ENCODE results near the gene TRAPPC6A. TPM values are rescaled to one million over a fixed set of nuclear protein-coding genes. Genes with fewer than 3 reads are reported as not detected.

TRAPPC6A gene
- total RNA-seq, 1 donor from 2014 or later = 33.8 TPM

DNA sequence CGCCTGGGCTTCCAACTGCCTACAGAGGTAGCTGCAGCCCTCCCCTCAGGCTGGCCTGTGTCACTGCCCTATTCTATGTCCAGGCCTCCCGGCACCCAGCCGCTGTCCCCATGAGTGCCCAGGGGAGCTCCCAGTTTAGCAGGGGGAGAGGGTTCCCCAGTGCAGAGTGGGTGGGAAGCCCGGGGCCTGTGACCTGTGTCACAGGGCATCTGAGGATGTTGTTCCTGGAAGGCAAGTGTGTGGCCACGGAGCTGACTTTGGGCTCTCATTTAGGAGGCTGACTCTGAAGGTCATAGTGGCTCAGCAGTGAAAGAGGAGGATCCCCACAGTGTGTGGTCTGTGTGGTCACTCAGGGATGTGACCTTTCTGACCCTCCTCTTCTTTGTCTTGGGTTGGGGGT is 59.9 kb downstream of the TRAPPC6A start:
- H3K4me3 ChIP-seq (ENCODE audit: low read depth, low read length) = no peak overlapping the region
- TF ChIP-seq, protein P1, sequence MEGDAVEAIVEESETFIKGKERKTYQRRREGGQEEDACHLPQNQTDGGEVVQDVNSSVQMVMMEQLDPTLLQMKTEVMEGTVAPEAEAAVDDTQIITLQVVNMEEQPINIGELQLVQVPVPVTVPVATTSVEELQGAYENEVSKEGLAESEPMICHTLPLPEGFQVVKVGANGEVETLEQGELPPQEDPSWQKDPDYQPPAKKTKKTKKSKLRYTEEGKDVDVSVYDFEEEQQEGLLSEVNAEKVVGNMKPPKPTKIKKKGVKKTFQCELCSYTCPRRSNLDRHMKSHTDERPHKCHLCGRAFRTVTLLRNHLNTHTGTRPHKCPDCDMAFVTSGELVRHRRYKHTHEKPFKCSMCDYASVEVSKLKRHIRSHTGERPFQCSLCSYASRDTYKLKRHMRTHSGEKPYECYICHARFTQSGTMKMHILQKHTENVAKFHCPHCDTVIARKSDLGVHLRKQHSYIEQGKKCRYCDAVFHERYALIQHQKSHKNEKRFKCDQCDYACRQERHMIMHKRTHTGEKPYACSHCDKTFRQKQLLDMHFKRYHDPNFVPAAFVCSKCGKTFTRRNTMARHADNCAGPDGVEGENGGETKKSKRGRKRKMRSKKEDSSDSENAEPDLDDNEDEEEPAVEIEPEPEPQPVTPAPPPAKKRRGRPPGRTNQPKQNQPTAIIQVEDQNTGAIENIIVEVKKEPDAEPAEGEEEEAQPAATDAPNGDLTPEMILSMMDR (IDR thresholded peaks at IDR 0.05; ENCODE audit: insufficient read depth, low read length, poor library complexity, severe bottlenecking) = no peak
- DNase-seq (ENCODE audit: low read depth) = no peak
- no peaks in the 10 kb centered on the region for H3K36me3 ChIP-seq (ENCODE audit: control insufficient read depth, insufficient read depth, low read length)
- no peaks in the 10 kb centered on the region for H3K27me3 ChIP-seq (ENCODE audit: control insufficient read depth, insufficient read depth, low read length)

DNA sequence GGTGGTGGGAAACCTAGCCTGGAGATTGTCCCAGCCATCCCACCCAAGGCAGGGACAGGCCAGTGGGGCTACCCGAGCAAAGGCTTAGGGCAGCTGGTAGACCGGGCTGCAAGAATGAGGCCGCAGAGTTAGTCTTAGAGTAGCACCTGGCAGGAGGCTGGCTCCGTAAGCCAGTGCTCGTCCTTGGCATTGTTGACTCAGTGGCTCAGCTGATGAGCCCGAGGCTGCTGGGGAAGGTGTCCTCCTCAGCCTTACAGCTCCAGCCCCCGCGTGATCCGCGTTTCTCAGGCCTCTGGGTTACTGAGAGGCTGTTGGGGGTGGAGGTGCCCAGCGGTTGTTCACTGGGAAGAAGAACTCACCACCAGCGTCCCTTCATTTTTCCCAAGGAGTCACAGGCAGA is 60.4 kb downstream of the TRAPPC6A start:
- no peaks in the 10 kb centered on the region for H3K36me3 ChIP-seq (ENCODE audit: control insufficient read depth, insufficient read depth, low read length)
- no peak for DNase-seq (ENCODE audit: low read depth)
- TF ChIP-seq, protein P1 (IDR thresholded peaks at IDR 0.05; ENCODE audit: insufficient read depth, low read length, poor library complexity, severe bottlenecking) = no peak
- no peak overlapping the region for H3K4me3 ChIP-seq (ENCODE audit: low read depth, low read length)
- no peaks in the 10 kb centered on the region for H3K27me3 ChIP-seq (ENCODE audit: control insufficient read depth, insufficient read depth, low read length)

DNA sequence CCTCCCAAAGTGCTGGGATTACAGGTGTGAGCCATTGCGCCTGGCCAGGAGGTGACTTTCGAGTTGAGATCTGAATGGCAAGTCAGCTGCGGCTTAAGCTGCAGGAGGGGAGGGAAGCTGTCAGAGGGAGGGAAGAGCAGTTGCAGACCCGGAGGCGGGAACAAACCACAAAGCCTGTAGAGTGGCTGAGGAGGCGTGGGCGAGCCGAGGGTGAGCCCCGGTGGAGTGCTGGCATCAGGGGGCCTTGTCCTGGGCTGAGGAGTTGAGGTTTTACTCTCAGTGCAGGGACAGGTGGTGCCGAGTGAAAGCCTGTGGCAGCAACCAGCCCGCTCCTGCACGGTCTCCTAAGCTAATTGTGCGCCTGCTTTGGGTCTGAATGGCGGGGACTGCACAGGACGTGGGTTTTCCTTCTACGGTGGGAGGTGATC is 60.9 kb downstream of the TRAPPC6A start:
- TF ChIP-seq, protein P1 (IDR thresholded peaks at IDR 0.05; ENCODE audit: insufficient read depth, low read length, poor library complexity, severe bottlenecking) = no peak
- no peaks in the 10 kb centered on the region for H3K27me3 ChIP-seq (ENCODE audit: control insufficient read depth, insufficient read depth, low read length)
- no peaks in the 10 kb centered on the region for H3K36me3 ChIP-seq (ENCODE audit: control insufficient read depth, insufficient read depth, low read length)
- DNase-seq (ENCODE audit: low read depth) = no peak
- no peak overlapping the region for H3K4me3 ChIP-seq (ENCODE audit: low read depth, low read length)

DNA sequence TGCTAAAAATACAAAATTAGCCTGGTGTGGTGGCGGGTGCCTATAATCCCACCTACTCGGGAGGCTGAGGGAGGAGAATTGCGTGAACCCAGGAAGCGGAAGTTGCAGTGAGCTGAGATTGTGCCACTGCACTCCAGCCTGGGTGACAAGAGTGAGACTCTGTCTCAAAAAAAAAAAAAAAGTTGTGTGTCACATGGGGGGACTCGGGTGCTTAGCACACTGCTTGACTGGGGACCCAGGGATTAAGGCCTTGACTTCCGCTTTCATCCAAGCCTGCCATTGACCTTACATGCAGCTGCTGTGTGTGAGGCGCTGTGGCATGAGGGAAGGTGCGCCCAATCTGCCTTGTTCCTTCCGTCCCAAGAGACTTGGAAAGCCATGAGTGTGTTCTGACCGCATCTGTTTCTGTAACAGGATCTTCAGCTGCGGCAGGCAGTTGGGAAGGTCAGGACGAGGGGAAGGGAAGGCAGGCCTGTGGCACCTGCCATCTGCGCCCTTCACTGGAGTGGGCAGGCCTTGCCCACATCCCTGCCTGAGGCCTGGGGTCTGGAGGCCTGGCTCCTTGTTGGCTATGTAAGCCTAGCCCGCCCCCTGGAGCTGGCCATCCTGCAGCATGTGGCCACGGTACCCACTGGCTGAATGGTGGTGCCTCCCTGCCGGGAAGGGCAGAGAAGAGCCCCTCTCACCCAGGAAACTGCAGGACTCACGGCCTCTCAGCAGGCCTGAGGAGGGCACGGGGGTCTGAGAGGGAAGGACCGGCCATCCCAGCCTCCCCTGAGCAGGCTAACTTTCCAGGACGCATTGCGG is 62.0 kb downstream of the TRAPPC6A start:
- DNase-seq (ENCODE audit: low read depth) = no peak
- Histone ChIP-seq H3K36me3 (ENCODE audit: control insufficient read depth, insufficient read depth, low read length) (no peaks in the 10 kb centered on the region), H3K27me3 (ENCODE audit: control insufficient read depth, insufficient read depth, low read length) (no peaks in the 10 kb centered on the region), H3K4me3 (ENCODE audit: low read depth, low read length) (no peak overlapping the region)
- TF ChIP-seq, protein P1 (IDR thresholded peaks at IDR 0.05; ENCODE audit: insufficient read depth, low read length, poor library complexity, severe bottlenecking) = no peak

DNA sequence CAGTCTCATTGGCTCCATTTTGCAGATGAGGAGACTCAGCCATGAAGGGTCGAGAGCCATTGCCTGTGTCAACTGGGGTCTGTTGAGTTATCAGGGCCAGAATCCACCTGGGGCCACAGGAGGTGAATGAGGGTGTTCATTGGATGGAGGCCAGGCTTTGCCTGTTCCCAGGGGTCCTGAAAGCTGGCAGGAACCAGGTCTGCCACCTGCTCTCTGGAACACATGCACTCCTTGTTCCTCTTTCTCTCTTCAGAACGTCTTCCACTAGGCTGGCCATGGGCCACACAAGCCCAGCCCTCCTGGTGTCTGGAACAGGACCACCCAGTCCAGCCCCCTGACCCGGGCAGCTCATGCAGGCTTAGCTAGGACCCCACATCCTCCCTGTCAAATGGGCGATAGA is 63.9 kb downstream of the TRAPPC6A start:
- DNase-seq (ENCODE audit: low read depth) = no peak
- TF ChIP-seq, protein P1 (IDR thresholded peaks at IDR 0.05; ENCODE audit: insufficient read depth, low read length, poor library complexity, severe bottlenecking) = no peak
- Histone ChIP-seq H3K4me3 (ENCODE audit: low read depth, low read length) (no peak overlapping the region), H3K27me3 (ENCODE audit: control insufficient read depth, insufficient read depth, low read length) (no peaks in the 10 kb centered on the region), H3K36me3 (ENCODE audit: control insufficient read depth, insufficient read depth, low read length) (no peaks in the 10 kb centered on the region)

DNA sequence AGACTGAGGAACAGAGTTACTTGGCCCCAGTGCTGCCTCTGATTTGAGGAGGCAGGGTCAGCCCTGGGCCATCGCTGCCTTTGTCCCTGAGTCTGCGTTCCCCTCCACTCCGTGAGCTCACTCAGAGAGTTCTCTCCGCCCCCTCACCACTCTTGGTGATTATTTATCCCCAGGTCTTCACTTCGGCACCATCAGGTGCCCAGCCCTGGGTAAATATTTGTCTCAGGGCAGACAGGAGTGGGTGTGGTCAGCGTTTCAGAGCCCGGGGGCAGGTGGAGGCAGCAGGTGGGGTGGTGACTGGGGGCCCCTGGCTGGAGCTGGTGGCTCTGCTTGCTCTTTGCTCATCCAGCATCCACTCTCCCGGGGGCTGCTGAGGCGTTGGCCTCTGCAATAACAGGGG is 64.4 kb downstream of the TRAPPC6A start:
- DNase-seq (ENCODE audit: low read depth) = no peak
- no peak overlapping the region for H3K4me3 ChIP-seq (ENCODE audit: low read depth, low read length)
- TF ChIP-seq, protein P1 (IDR thresholded peaks at IDR 0.05; ENCODE audit: insufficient read depth, low read length, poor library complexity, severe bottlenecking) = no peak
- H3K27me3 ChIP-seq (ENCODE audit: control insufficient read depth, insufficient read depth, low read length) = no peaks in the 10 kb centered on the region
- H3K36me3 ChIP-seq (ENCODE audit: control insufficient read depth, insufficient read depth, low read length) = no peaks in the 10 kb centered on the region

All from kidney epithelial cell (primary cell).